ENCODE data around the gene SLC12A7. TPM values are rescaled to one million over a fixed set of nuclear protein-coding genes. Genes with fewer than 3 reads are reported as not detected.
A peak's percentile ranks its signal among the peaks of the same experiment; 100 is the strongest.

Gene SLC12A7
- total RNA-seq, 2 donors from 2014 or later: 17.6 to 28.2 TPM

- ATAC-seq (replicated peaks): no peak
- Mint-ChIP-seq H3K9me3 (peaks cover 23% of the 10 kb centered on the region), H3K27me3 (no peaks in the 10 kb centered on the region), H3K4me3 (no peak overlapping the region), H3K36me3 (ENCODE audit: low read depth) (peaks cover 15% of the 10 kb centered on the region), H3K4me1 (peaks cover 22% of the 10 kb centered on the region), H3K27ac (no peak overlapping the region)
Measured at GRCh38 chr5:1051366-1051720, 60.5 kb downstream of the SLC12A7 start.

GRCh38 chr5:1050423-1051365, 61.2 kb downstream of the SLC12A7 start:
- Mint-ChIP-seq H3K4me3 (no peak overlapping the region), H3K27me3 (no peaks in the 10 kb centered on the region), H3K36me3 (ENCODE audit: low read depth) (peaks cover 15% of the 10 kb centered on the region), H3K27ac (no peak overlapping the region), H3K9me3 (peaks cover 29% of the 10 kb centered on the region), H3K4me1 (peaks cover 29% of the 10 kb centered on the region)
- no peak for ATAC-seq (replicated peaks)

- peaks cover 44% of the 10 kb centered on the region for H3K4me1 Mint-ChIP-seq
- no peak overlapping the region for H3K27ac Mint-ChIP-seq
- H3K9me3 Mint-ChIP-seq: peaks cover 45% of the 10 kb centered on the region
- ATAC-seq (replicated peaks): no peak
- no peaks in the 10 kb centered on the region for H3K27me3 Mint-ChIP-seq
- H3K36me3 Mint-ChIP-seq (ENCODE audit: low read depth): peaks cover 7% of the 10 kb centered on the region
- H3K4me3 Mint-ChIP-seq: no peak overlapping the region
Measured at GRCh38 chr5:1048861-1049838, 62.7 kb downstream of the SLC12A7 start.

GRCh38 chr5:1048162-1048721, 63.6 kb downstream of the SLC12A7 start:
- Mint-ChIP-seq H3K27ac (peak overlapping the region; percentile 3), H3K9me3 (peaks cover 54% of the 10 kb centered on the region), H3K27me3 (no peaks in the 10 kb centered on the region), H3K4me1 (peaks cover 53% of the 10 kb centered on the region), H3K4me3 (no peak overlapping the region), H3K36me3 (ENCODE audit: low read depth) (peaks cover 7% of the 10 kb centered on the region)
- no peak for ATAC-seq (replicated peaks)

GRCh38 chr5:1047332-1047965, 64.4 kb downstream of the SLC12A7 start:
- H3K36me3 Mint-ChIP-seq (ENCODE audit: low read depth): peaks cover 6% of the 10 kb centered on the region
- no peak for ATAC-seq (replicated peaks)
- H3K4me3 Mint-ChIP-seq: no peak overlapping the region
- no peaks in the 10 kb centered on the region for H3K27me3 Mint-ChIP-seq
- H3K9me3 Mint-ChIP-seq: peaks cover 62% of the 10 kb centered on the region
- H3K4me1 Mint-ChIP-seq: peaks cover 61% of the 10 kb centered on the region
- peak overlapping the region; percentile 18 for H3K27ac Mint-ChIP-seq

- peaks cover 75% of the 10 kb centered on the region for H3K4me1 Mint-ChIP-seq
- no peak overlapping the region for H3K4me3 Mint-ChIP-seq
- H3K36me3 Mint-ChIP-seq (ENCODE audit: low read depth): no peaks in the 10 kb centered on the region
- H3K27me3 Mint-ChIP-seq: no peaks in the 10 kb centered on the region
- no peak for ATAC-seq (replicated peaks)
- H3K27ac Mint-ChIP-seq: peak overlapping the region; percentile 45
- H3K9me3 Mint-ChIP-seq: peaks cover 75% of the 10 kb centered on the region
Measured at GRCh38 chr5:1045960-1046560, 65.8 kb downstream of the SLC12A7 start.

- Mint-ChIP-seq H3K4me3 (no peak overlapping the region), H3K9me3 (peaks cover 79% of the 10 kb centered on the region), H3K27me3 (no peaks in the 10 kb centered on the region), H3K4me1 (peaks cover 79% of the 10 kb centered on the region), H3K36me3 (ENCODE audit: low read depth) (no peaks in the 10 kb centered on the region), H3K27ac (peak overlapping the region; percentile 21)
- ATAC-seq (replicated peaks): no peak
Measured at GRCh38 chr5:1044117-1044516, 67.7 kb downstream of the SLC12A7 start.

GRCh38 chr5:1043327-1043726, 68.5 kb downstream of the SLC12A7 start:
- H3K36me3 Mint-ChIP-seq (ENCODE audit: low read depth): no peaks in the 10 kb centered on the region
- H3K9me3 Mint-ChIP-seq: peaks cover 76% of the 10 kb centered on the region
- H3K4me1 Mint-ChIP-seq: peaks cover 77% of the 10 kb centered on the region
- no peak for ATAC-seq (replicated peaks)
- H3K27me3 Mint-ChIP-seq: no peaks in the 10 kb centered on the region
- no peak overlapping the region for H3K27ac Mint-ChIP-seq
- no peak overlapping the region for H3K4me3 Mint-ChIP-seq

- H3K9me3 Mint-ChIP-seq: peaks cover 69% of the 10 kb centered on the region
- H3K4me1 Mint-ChIP-seq: peaks cover 70% of the 10 kb centered on the region
- H3K27ac Mint-ChIP-seq: peak overlapping the region; percentile 61
- no peak overlapping the region for H3K4me3 Mint-ChIP-seq
- ATAC-seq (replicated peaks): no peak
- no peaks in the 10 kb centered on the region for H3K36me3 Mint-ChIP-seq (ENCODE audit: low read depth)
- no peaks in the 10 kb centered on the region for H3K27me3 Mint-ChIP-seq
Measured at GRCh38 chr5:1042626-1043025, 69.2 kb downstream of the SLC12A7 start.

- peaks cover 57% of the 10 kb centered on the region for H3K9me3 Mint-ChIP-seq
- H3K36me3 Mint-ChIP-seq (ENCODE audit: low read depth): no peaks in the 10 kb centered on the region
- peak overlapping the region; percentile 61 for H3K27ac Mint-ChIP-seq
- no peak overlapping the region for H3K4me3 Mint-ChIP-seq
- peaks cover 58% of the 10 kb centered on the region for H3K4me1 Mint-ChIP-seq
- ATAC-seq (replicated peaks): peak; percentile 84
- H3K27me3 Mint-ChIP-seq: no peaks in the 10 kb centered on the region
Measured at GRCh38 chr5:1041225-1042143, 70.4 kb downstream of the SLC12A7 start.

- Mint-ChIP-seq H3K4me3 (no peak overlapping the region), H3K27me3 (no peaks in the 10 kb centered on the region), H3K4me1 (peaks cover 49% of the 10 kb centered on the region), H3K36me3 (ENCODE audit: low read depth) (no peaks in the 10 kb centered on the region), H3K9me3 (peaks cover 48% of the 10 kb centered on the region), H3K27ac (no peak overlapping the region)
- ATAC-seq (replicated peaks): no peak
Measured at GRCh38 chr5:1040571-1040970, 71.3 kb downstream of the SLC12A7 start.

GRCh38 chr5:1039706-1040260, 72.1 kb downstream of the SLC12A7 start:
- no peaks in the 10 kb centered on the region for H3K36me3 Mint-ChIP-seq (ENCODE audit: low read depth)
- peaks cover 40% of the 10 kb centered on the region for H3K9me3 Mint-ChIP-seq
- H3K4me1 Mint-ChIP-seq: peaks cover 41% of the 10 kb centered on the region
- H3K4me3 Mint-ChIP-seq: no peak overlapping the region
- H3K27me3 Mint-ChIP-seq: peaks cover 4% of the 10 kb centered on the region
- H3K27ac Mint-ChIP-seq: no peak overlapping the region
- no peak for ATAC-seq (replicated peaks)

GRCh38 chr5:1039210-1039548, 72.7 kb downstream of the SLC12A7 start:
- H3K4me3 Mint-ChIP-seq: no peak overlapping the region
- peaks cover 35% of the 10 kb centered on the region for H3K4me1 Mint-ChIP-seq
- H3K27me3 Mint-ChIP-seq: peaks cover 4% of the 10 kb centered on the region
- no peaks in the 10 kb centered on the region for H3K36me3 Mint-ChIP-seq (ENCODE audit: low read depth)
- no peak for ATAC-seq (replicated peaks)
- H3K27ac Mint-ChIP-seq: no peak overlapping the region
- H3K9me3 Mint-ChIP-seq: peaks cover 34% of the 10 kb centered on the region
